H9 (cell line): ENCODE results near the gene FBXO31. TPM values are rescaled to one million over a fixed set of nuclear protein-coding genes. Genes with fewer than 3 reads are reported as not detected.

Experiments
- DNase-seq: peaks from one replicate; pipeline ENCODE4 v3.0.0-alpha.2; 2017
- H2AFZ ChIP-seq: one replicate; pipeline ENCODE4 v1.6.1; 2013; ENCODE audit warnings: mild to moderate bottlenecking, low read length, control low read depth, moderate library complexity
- H2AK5ac ChIP-seq: 2 replicates; pipeline ENCODE4 v1.6.1; 2013; ENCODE audit warnings: low read length, control low read depth, mixed read lengths; ENCODE audit not compliant: insufficient read length
- H2BK120ac ChIP-seq: one replicate; pipeline ENCODE4 v1.6.1; 2013; ENCODE audit warnings: low read depth, mild to moderate bottlenecking, low read length, control low read depth, inconsistent platforms; ENCODE audit not compliant: poor library complexity, severe bottlenecking
- H2BK12ac ChIP-seq: 2 replicates; pipeline ENCODE4 v1.6.1; 2013; ENCODE audit warnings: low read length, control low read depth, mixed read lengths, low read depth; ENCODE audit not compliant: insufficient read length
- H2BK15ac ChIP-seq: 2 replicates; pipeline ENCODE4 v1.6.1; 2013; ENCODE audit warnings: low read depth, low read length, control low read depth
- H2BK20ac ChIP-seq: one replicate; pipeline ENCODE4 v1.6.1; 2013; ENCODE audit warnings: low read depth, mild to moderate bottlenecking, low read length, control low read depth, inconsistent platforms; ENCODE audit not compliant: poor library complexity, severe bottlenecking
- H2BK5ac ChIP-seq: 2 replicates; pipeline ENCODE4 v1.6.1; 2013; ENCODE audit warnings: low read length, control low read depth, mixed read lengths; ENCODE audit not compliant: insufficient read length
- H3K14ac ChIP-seq: 2 replicates; pipeline ENCODE4 v1.6.1; 2013; ENCODE audit warnings: low read length, control low read depth; ENCODE audit not compliant: insufficient read depth
- H3K18ac ChIP-seq: 2 replicates; pipeline ENCODE4 v1.6.1; 2013; ENCODE audit warnings: low read depth, mild to moderate bottlenecking, mixed read lengths, low read length, control low read depth; ENCODE audit not compliant: insufficient read length
- H3K23ac ChIP-seq: 2 replicates; pipeline ENCODE4 v1.6.1; 2013; ENCODE audit warnings: low read length, control low read depth, mixed read lengths, low read depth; ENCODE audit not compliant: insufficient read length
- H3K23me2 ChIP-seq: 2 replicates; pipeline ENCODE4 v1.6.1; 2013; ENCODE audit warnings: low read depth, mild to moderate bottlenecking, mixed read lengths, low read length, control low read depth; ENCODE audit not compliant: insufficient read length, poor library complexity, severe bottlenecking
- H3K27ac ChIP-seq: 2 replicates; pipeline ENCODE4 v1.5.1; 2013; ENCODE audit warnings: low read length, control low read depth, mixed read lengths, low read depth; ENCODE audit not compliant: insufficient read length
- H3K27me3 ChIP-seq: 2 replicates; pipeline ENCODE4 v1.6.1; 2013; ENCODE audit warnings: low read length, control low read depth, inconsistent platforms; ENCODE audit not compliant: insufficient read depth
- H3K4ac ChIP-seq: 2 replicates; pipeline ENCODE4 v1.6.1; 2013; ENCODE audit warnings: low read depth, mild to moderate bottlenecking, control low read depth, inconsistent platforms, low read length, moderate library complexity
- H3K4me1 ChIP-seq: 2 replicates; pipeline ENCODE4 v1.6.1; 2013; ENCODE audit warnings: low read length, control low read depth, inconsistent platforms; ENCODE audit not compliant: insufficient read depth
- H3K4me2 ChIP-seq: 2 replicates; pipeline ENCODE4 v1.6.1; 2013; ENCODE audit warnings: low read length, control low read depth, mixed read lengths; ENCODE audit not compliant: insufficient read length, insufficient read depth
- H3K56ac ChIP-seq: 2 replicates; pipeline ENCODE4 v1.6.1; 2013; ENCODE audit warnings: low read depth, mild to moderate bottlenecking, mixed read lengths, low read length, control low read depth; ENCODE audit not compliant: insufficient read length
- H3K79me1 ChIP-seq: 2 replicates; pipeline ENCODE4 v1.6.1; 2013; ENCODE audit warnings: low read depth, mild to moderate bottlenecking, moderate library complexity, low read length, control low read depth, inconsistent platforms; ENCODE audit not compliant: insufficient read depth, poor library complexity, severe bottlenecking
- H3K79me2 ChIP-seq: 2 replicates; pipeline ENCODE4 v1.6.1; 2013; ENCODE audit warnings: low read length, control low read depth, inconsistent platforms; ENCODE audit not compliant: insufficient read depth
- H3K9ac ChIP-seq: 2 replicates; pipeline ENCODE4 v1.6.1; 2013; ENCODE audit warnings: low read length, control low read depth, mixed read lengths; ENCODE audit not compliant: insufficient read length; ENCODE audit errors: extremely low read depth
- H3K9me3 ChIP-seq: one replicate; pipeline ENCODE4 v1.6.1; 2013; ENCODE audit warnings: low read depth, low read length, inconsistent platforms; ENCODE audit not compliant: control insufficient read depth
- H3T11ph ChIP-seq: one replicate; pipeline ENCODE4 v1.6.1; 2013; ENCODE audit warnings: mild to moderate bottlenecking, low read length, control low read depth, inconsistent platforms
- H4K20me1 ChIP-seq: one replicate; pipeline ENCODE4 v1.6.1; 2013; ENCODE audit not compliant: control insufficient read depth, insufficient read length, insufficient read depth
- H4K5ac ChIP-seq: 2 replicates; pipeline ENCODE4 v1.6.1; 2013; ENCODE audit warnings: low read depth, mild to moderate bottlenecking, mixed read lengths, low read length, control low read depth; ENCODE audit not compliant: insufficient read length
- H4K8ac ChIP-seq: replicated peaks from 2 replicates; pipeline ENCODE4 v1.6.1; 2013; ENCODE audit warnings: low read length, control low read depth, mixed read lengths, low read depth; ENCODE audit not compliant: insufficient read length
- H4K91ac ChIP-seq: 2 replicates; pipeline ENCODE4 v1.6.1; 2013; ENCODE audit warnings: low read depth, mild to moderate bottlenecking, moderate library complexity, mixed read lengths, low read length, control low read depth; ENCODE audit not compliant: insufficient read length
- H3K27ac Mint-ChIP-seq, 3 experiments: 2 replicates in 2 of 3; 3 replicates in 1 of 3; pipeline ENCODE4 v1.8.0; 2020 to 2021; ENCODE audit warnings: mixed read lengths in 3 of 3, mild to moderate bottlenecking in 1 of 3, moderate library complexity in 1 of 3
- H3K27me3 Mint-ChIP-seq: 2 replicates; pipeline ENCODE4 v1.8.0; 2021; ENCODE audit warnings: low read depth, mild to moderate bottlenecking, moderate library complexity, mixed read lengths
- H3K36me3 Mint-ChIP-seq, 3 experiments: 2 replicates in 2 of 3; 3 replicates in 1 of 3; pipeline ENCODE4 v1.8.0; 2020 to 2021; ENCODE audit warnings: low read depth in 3 of 3, mixed read lengths in 3 of 3; ENCODE audit not compliant: insufficient read depth in 1 of 3
- H3K4me1 Mint-ChIP-seq, 2 experiments: 2 replicates each; pipeline ENCODE4 v1.8.0; 2020; ENCODE audit warnings: mixed read lengths in 2 of 2
- H3K4me3 Mint-ChIP-seq, 2 experiments: 2 replicates in 1 of 2; 3 replicates in 1 of 2; pipeline ENCODE4 v1.8.0; 2020 to 2021; ENCODE audit warnings: mild to moderate bottlenecking in 2 of 2, mixed read lengths in 2 of 2, moderate library complexity in 1 of 2
- H3K9me3 Mint-ChIP-seq, 2 experiments: 2 replicates in 1 of 2; 3 replicates in 1 of 2; pipeline ENCODE4 v1.8.0; 2020; ENCODE audit warnings: mild to moderate bottlenecking in 2 of 2, mixed read lengths in 2 of 2, moderate library complexity in 1 of 2
- CTCF ChIP-seq: fragments of 200-600 bp; sonication (generic); conservative IDR thresholded peaks from 3 replicates; pipeline ENCODE4 v1.8.0; 2021; ENCODE audit warnings: antibody characterized with exemption, mild to moderate bottlenecking
- WGBS: extraction: QIAGEN DNeasy Blood & Tissue Kit; methylation state at CpG from one replicate; pipeline ENCODE4 v1.1.7; 2013; ENCODE audit warnings: missing lambda C conversion rate, low lambda C conversion rate, mixed read lengths; ENCODE audit not compliant: insufficient read length; ENCODE audit errors: extremely low coverage; 5-methylcytosine and 5-hydroxymethylcytosine counted together
- total RNA-seq: library from RNA; stranded (reverse); gene quantifications from 2 replicates; pipeline ENCODE4 v1.2.1, GENCODE V29; 2021

Gene FBXO31
- total RNA-seq, 1 experiment from 2014 or later: 24.2 TPM

- Histone ChIP-seq H3K4me1 (no peaks in the 10 kb centered on the region), H3T11ph (no peak overlapping the region), H3K56ac (no peak overlapping the region), H3K79me1 (peaks cover 10% of the 10 kb centered on the region), H3K27me3 (no peaks in the 10 kb centered on the region), H2AFZ (no peak overlapping the region), H2BK12ac (no peak overlapping the region), H2BK15ac (no peak overlapping the region), H2BK5ac (no peak overlapping the region), H3K4me2 (no peak overlapping the region), H3K14ac (no peak overlapping the region), H2BK20ac (no peak overlapping the region), H3K18ac (no peak overlapping the region), H3K27ac (no peak overlapping the region), H3K9me3 (no peaks in the 10 kb centered on the region), H2BK120ac (no peak overlapping the region), H3K23ac (no peak overlapping the region), H3K4ac (no peak overlapping the region), H2AK5ac (no peak overlapping the region), H3K9ac (no peak overlapping the region), H4K20me1 (no peaks in the 10 kb centered on the region), H4K8ac (no peak overlapping the region), H4K5ac (no peak overlapping the region), H3K23me2 (no peaks in the 10 kb centered on the region), H3K79me2 (no peaks in the 10 kb centered on the region; the same call in 1 of the 2 replicates), H4K91ac (no peak overlapping the region)
- peaks cover 0 to 7% (median 0%) of the 10 kb centered on the region in 3 experiments; a peak in 3 of 7 replicates for H3K36me3 Mint-ChIP-seq
- peaks cover 23 to 28% of the 10 kb centered on the region in 2 experiments for H3K4me1 Mint-ChIP-seq
- no CpG with 5 or more reads among the region's 5 CpGs for WGBS
- TF ChIP-seq CTCF: no peak
- peak overlapping the region in 2 of 3 experiments; percentile 65 to 66; a peak in 3 of 7 replicates for H3K27ac Mint-ChIP-seq
- H3K4me3 Mint-ChIP-seq: 0 out of 5 replicates have a peak overlapping the region, but pooled peaks of 1 of the 2 experiments have one; percentile 18
- DNase-seq: no peak
- no peaks in the 10 kb centered on the region for H3K9me3 Mint-ChIP-seq
- H3K27me3 Mint-ChIP-seq: no peaks in the 10 kb centered on the region
These were observed 15.4 kb downstream of the FBXO31 start for GRCh38 chr16:87368029-87368770.
